Measurements from ENCODE around the gene GJB1. TPM values are rescaled to one million over a fixed set of nuclear protein-coding genes. Genes with fewer than 3 reads are reported as not detected.

Gene GJB1
- total and polyA plus RNA-seq, 11 donors, result not detected

- H3K4me1 ChIP-seq, result no peaks in the 10 kb centered on the region
- DNase-seq, result no peak
- H3K4me3 ChIP-seq, result no peak overlapping the region
- TF ChIP-seq POLR2A (IDR thresholded peaks at IDR 0.05) (no peak), CTCF (IDR thresholded peaks at IDR 0.05) (no peak)
- WGBS, 4 donors, result 70 to 82% (median 77%) methylated on average over 5 of the region's 5 CpGs
- intact Hi-C loops (cut with DNase I), result loop anchor here in 1 of 10 donors (10.0 kb wide), 1 partner anchor 60 kb away; no protein-coding TSS in a partner anchor
- H3K36me3 ChIP-seq, result no peaks in the 10 kb centered on the region
- no peaks in the 10 kb centered on the region for H3K9me3 ChIP-seq
- peaks cover 0 to 7% (median 0%) of the 10 kb centered on the region in 9 donors for H3K27me3 ChIP-seq
- no peak overlapping the region for H3K27ac ChIP-seq
- ATAC-seq, result no peak
These were observed 8.3 kb upstream of the GJB1 start for GRCh38 chrX:71214604-71215337.

- Histone ChIP-seq H3K27me3 (peaks cover 0 to 7% (median 0%) of the 10 kb centered on the region in 9 donors), H3K36me3 (no peaks in the 10 kb centered on the region), H3K9me3 (no peaks in the 10 kb centered on the region), H3K4me1 (no peaks in the 10 kb centered on the region), H3K27ac (no peak overlapping the region), H3K4me3 (no peak overlapping the region)
- ATAC-seq, result no peak
- TF ChIP-seq POLR2A (IDR thresholded peaks at IDR 0.05) (no peak), CTCF (IDR thresholded peaks at IDR 0.05) (no peak)
- intact Hi-C loops (cut with DNase I), result loop anchor here in 1 of 10 donors (10.0 kb wide), 1 partner anchor 61 kb away; no protein-coding TSS in a partner anchor
- DNase-seq, result no peak
- WGBS, 4 donors, result 80 to 84% (median 82%) methylated on average over 10 of the region's 10 CpGs
These were observed 7.6 kb upstream of the GJB1 start for GRCh38 chrX:71215338-71215912.

GRCh38 chrX:71216485-71216884 lies 6.5 kb upstream of the GJB1 start:
- DNase-seq, result no peak
- ATAC-seq, result no peak
- WGBS, 4 donors, result 43 to 54% (median 45%) methylated on average over 6 of the region's 6 CpGs
- intact Hi-C loops (cut with DNase I), result loop anchor here in 1 of 10 donors (10.0 kb wide), 1 partner anchor 62 kb away; no protein-coding TSS in a partner anchor
- Histone ChIP-seq H3K27me3 (peaks cover 0 to 7% (median 0%) of the 10 kb centered on the region in 9 donors), H3K4me1 (no peaks in the 10 kb centered on the region), H3K27ac (no peak overlapping the region), H3K36me3 (no peaks in the 10 kb centered on the region), H3K9me3 (no peaks in the 10 kb centered on the region), H3K4me3 (no peak overlapping the region)
- TF ChIP-seq POLR2A (IDR thresholded peaks at IDR 0.05) (no peak), CTCF (IDR thresholded peaks at IDR 0.05) (no peak)

GRCh38 chrX:71217298-71217697 lies 5.7 kb upstream of the GJB1 start:
- no peaks in the 10 kb centered on the region for H3K4me1 ChIP-seq
- H3K27ac ChIP-seq, result no peak overlapping the region
- DNase-seq (no peak), ATAC-seq (no peak)
- H3K9me3 ChIP-seq, result no peaks in the 10 kb centered on the region
- no peak for TF ChIP-seq POLR2A (IDR thresholded peaks at IDR 0.05)
- no peak for TF ChIP-seq CTCF (IDR thresholded peaks at IDR 0.05)
- H3K4me3 ChIP-seq, result no peak overlapping the region
- intact Hi-C loops (cut with DNase I), result loop anchor here in 1 of 10 donors (10.0 kb wide), 1 partner anchor 62 kb away; no protein-coding TSS in a partner anchor
- H3K27me3 ChIP-seq, result peaks cover 0 to 7% (median 0%) of the 10 kb centered on the region in 9 donors
- WGBS, 4 donors, result 80 to 94% (median 93%) methylated on average over 6 of the region's 6 CpGs
- H3K36me3 ChIP-seq, result no peaks in the 10 kb centered on the region

All from heart left ventricle (tissue), 16 donors.